Measurements from ENCODE around the gene USH1C.

Gene USH1C

GRCh38 chr11:17445240-17445795 is 98.9 kb downstream of the USH1C start:
- no peak for DNase-seq (ENCODE audit: low spot score)
- in situ Hi-C loops (cut with MboI; ENCODE audit: low sequenced_read_pairs, unreplicated experiment): no loop called here
- no peak for TF ChIP-seq CTCF (IDR thresholded peaks at IDR 0.05; ENCODE audit: borderline replicate concordance, control extremely low read depth, extremely low read depth, insufficient read depth, missing control alignments)

- DNase-seq (ENCODE audit: low spot score): no peak
- in situ Hi-C loops (cut with MboI; ENCODE audit: low sequenced_read_pairs, unreplicated experiment): no loop called here
- no peak for TF ChIP-seq CTCF (IDR thresholded peaks at IDR 0.05; ENCODE audit: borderline replicate concordance, control extremely low read depth, extremely low read depth, insufficient read depth, missing control alignments)
Observed at GRCh38 chr11:17443926-17444690, 100.1 kb downstream of the USH1C start.
